HG03196 (cell line): ENCODE data around the gene TRPC3.
"Not testable (repeated sequence)": the region's sequence is repeated elsewhere in the genome, so short reads cannot be mapped to it uniquely, and the experiment has no call there.

Source experiments
- ATAC-seq: cut with Tn5 transposase; IDR thresholded peaks from one replicate; pipeline ENCODE4 v1.9.1; 2021; ENCODE audit not compliant: unreplicated experiment

TRPC3 gene

GRCh38 chr4:121950212-121950679, 1.6 kb downstream of the TRPC3 start:
- peak; percentile 90 for ATAC-seq

GRCh38 chr4:121946644-121947043, 5.2 kb downstream of the TRPC3 start:
- ATAC-seq = no peak

DNA sequence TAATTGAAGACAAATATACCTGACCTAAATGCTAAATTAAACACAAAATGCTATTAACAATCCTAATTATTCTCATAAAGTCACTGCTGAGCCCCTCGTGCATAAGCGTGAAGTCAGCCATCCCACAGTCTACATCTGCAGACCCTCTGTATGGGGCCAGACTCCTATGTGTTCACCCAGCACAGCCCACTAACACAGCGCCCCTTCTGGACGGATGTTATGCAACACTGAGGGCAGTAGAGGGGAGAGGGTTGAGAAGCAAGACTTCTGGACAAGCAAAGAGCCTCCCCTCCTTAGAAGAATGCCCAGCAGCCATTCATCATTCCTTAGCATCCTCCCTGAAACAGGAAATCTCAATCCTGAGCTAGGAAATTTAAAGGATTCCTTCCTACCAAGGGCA, 7.9 kb downstream of the TRPC3 start:
- peak; percentile 55 for ATAC-seq

- no peak for ATAC-seq
Observed at GRCh38 chr4:121939690-121940089, 12.2 kb downstream of the TRPC3 start.

- ATAC-seq = no peak
Observed at GRCh38 chr4:121938282-121939092, 13.4 kb downstream of the TRPC3 start.

DNA sequence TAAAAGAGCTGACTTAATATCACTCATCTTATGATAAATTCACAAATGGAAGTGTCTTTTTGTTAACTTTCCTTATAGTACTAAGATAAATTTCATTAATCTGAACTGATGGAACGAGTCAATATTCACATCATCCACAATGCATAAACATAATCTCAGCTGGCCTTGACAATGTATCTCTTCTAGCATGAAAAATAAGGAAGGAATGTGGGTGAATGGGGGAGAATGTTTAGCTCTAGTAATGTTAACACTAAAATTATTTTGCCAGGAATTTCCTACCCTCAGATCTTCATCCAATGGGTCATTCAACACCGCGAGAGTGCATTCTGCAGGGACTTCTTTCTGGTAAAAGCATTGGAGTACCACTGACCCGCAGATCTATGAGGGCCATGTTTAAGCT, 15.8 kb downstream of the TRPC3 start:
- no peak for ATAC-seq

DNA sequence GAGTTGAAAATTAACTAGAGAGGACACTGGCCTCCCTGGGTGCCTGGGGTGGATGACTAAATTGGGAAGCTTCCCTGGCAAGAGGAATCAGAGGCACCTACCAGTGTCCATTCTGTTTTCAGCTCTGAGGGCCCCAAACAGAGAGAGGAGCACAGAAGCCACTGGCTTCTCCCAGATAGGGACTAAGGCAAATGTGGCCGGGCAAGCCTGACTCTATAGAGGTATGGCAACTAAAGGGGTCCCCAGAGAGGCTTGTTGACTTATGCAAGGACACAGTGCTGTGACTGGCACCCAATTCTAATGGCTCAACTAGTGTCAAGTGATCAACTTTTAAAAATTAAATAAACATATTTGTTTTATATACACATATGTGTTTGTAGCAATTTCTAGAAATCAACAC, 17.2 kb downstream of the TRPC3 start:
- no peak for ATAC-seq

GRCh38 chr4:121932212-121932974, 19.5 kb downstream of the TRPC3 start:
- ATAC-seq = no peak

- no peak for ATAC-seq
Observed at GRCh38 chr4:121930304-121930703, 21.6 kb downstream of the TRPC3 start.

- ATAC-seq = no peak
Observed at GRCh38 chr4:121927948-121928347, 23.9 kb downstream of the TRPC3 start.

- not testable (repeated sequence) for ATAC-seq
Observed at GRCh38 chr4:121926490-121926889, 25.4 kb downstream of the TRPC3 start.

DNA sequence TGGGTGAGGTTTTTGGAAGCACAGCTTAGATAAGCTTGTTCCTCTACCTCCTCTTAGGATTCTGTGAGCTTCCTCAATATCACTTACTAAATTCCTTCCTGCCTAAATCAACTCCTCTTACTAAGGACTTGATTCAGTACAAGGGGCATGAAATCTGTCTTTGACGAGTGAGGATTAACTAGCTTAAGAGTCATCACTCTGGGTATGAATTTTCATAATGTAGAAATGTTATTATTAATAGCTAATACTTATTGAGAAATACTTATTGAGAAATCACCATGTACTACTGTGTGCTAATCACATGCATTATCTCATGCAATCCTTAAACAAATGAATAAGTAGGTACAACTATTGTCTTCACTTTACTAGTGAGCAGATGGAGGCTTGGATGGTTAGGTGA, 28.6 kb downstream of the TRPC3 start:
- no peak for ATAC-seq

- ATAC-seq = no peak
Observed at GRCh38 chr4:121913667-121914066, 38.2 kb downstream of the TRPC3 start.

- ATAC-seq = no peak
Observed at GRCh38 chr4:121908346-121908745, 43.5 kb downstream of the TRPC3 start.

GRCh38 chr4:121900132-121900983, 51.5 kb downstream of the TRPC3 start:
- peak; percentile 82 for ATAC-seq

DNA sequence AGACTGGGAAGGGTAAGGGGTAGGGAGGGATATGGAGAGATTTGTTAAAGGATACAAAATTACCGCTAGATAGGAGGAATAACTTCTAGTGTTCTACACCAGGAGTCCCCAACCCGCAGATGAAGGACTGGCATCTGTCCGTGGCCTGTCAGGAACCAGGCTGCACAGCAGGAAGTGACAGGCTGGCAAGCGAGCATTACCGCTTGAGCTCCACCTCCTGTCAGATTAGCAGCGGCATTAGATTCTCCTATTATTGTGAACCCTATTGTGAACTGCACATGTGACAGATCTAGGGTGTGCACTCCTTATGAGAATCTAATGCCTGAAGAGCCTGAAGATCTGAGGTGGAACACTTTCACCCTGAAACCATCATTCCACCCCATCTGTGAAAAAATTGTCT, 53.7 kb downstream of the TRPC3 start:
- ATAC-seq = no peak

- ATAC-seq = no peak
Observed at GRCh38 chr4:121888134-121888533, 63.7 kb downstream of the TRPC3 start.

- ATAC-seq = no peak
Observed at GRCh38 chr4:121885115-121885514, 66.7 kb downstream of the TRPC3 start.

GRCh38 chr4:121881158-121881557, 70.7 kb downstream of the TRPC3 start:
- ATAC-seq = no peak

DNA sequence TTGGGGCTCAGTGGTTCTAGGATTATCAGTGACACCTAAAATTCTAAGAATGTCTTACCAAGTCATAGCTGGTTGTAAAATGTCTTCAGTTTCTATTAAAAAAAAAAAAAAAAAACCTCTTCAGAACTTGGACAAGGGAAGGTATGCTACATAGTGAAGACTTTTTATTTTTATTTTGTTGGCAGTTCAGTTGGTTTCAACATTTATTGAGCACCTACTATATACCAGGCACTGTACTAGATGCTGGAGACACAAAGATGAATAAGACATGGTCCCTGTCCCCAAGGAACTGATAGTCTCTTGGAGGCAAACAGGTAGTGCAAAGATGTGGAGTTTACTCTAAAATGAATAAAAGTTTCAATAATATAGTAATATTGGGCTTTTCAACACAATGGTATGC, 72.7 kb downstream of the TRPC3 start:
- no peak for ATAC-seq

DNA sequence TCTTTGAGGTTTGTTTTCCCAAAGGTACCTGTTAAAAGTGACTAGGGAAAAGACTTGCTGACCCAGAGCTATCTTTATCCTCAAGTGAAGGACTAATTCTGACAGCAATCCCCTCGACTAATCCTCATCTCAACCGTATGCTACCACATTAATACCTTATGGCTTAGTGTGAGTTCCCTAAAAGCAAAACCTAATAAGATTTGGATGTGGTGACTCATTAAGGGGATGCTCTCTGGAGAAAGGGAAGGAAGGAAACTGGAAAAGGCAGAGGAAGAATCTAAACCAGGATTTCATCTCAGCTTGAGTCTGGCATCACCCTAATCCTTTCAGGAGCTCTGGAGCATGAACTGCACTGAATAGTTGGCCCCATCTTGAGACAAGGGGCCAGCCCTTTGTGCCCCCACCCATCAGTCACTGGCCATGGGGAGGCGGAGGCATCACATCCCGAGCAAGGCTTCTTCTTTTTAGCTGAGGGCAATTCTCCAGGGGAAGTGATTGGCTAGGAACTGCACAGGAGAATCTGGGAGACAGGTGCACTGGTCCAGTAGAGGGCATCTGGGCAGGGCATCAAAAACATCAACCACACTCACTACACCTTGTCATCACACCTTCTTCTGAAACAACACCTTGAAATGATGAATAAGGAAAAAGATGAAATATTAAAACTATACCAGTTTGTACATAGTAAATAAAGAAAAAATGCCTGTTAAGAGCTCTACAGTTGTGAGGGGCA, 74.7 kb downstream of the TRPC3 start:
- no peak for ATAC-seq
